SU-DHL-6 (cell line): Measurements from ENCODE around the gene SPEG.

Experiments used
- H2AFZ ChIP-seq: fragments of 200-600 bp; sonication (generic); 2 replicates; pipeline ENCODE4 v1.6.1; 2014; ENCODE audit warnings: low read depth, mild to moderate bottlenecking, moderate library complexity, mixed read lengths, antibody characterized with exemption, low read length; ENCODE audit not compliant: severe bottlenecking
- H3F3A ChIP-seq: fragments of 200-600 bp; shearing (Covaris generic); 2 replicates; pipeline ENCODE4 v1.6.0; 2016; ENCODE audit warnings: antibody characterized with exemption, mild to moderate bottlenecking; ENCODE audit not compliant: insufficient read depth
- H3K27ac ChIP-seq: fragments of 200-600 bp; sonication (generic); 2 replicates; pipeline ENCODE4 v1.5.1; 2016; ENCODE audit warnings: low read depth, mild to moderate bottlenecking, low read length, moderate library complexity, mixed read lengths
- H3K27me3 ChIP-seq: fragments of 200-600 bp; sonication (generic), shearing (Covaris generic); 2 replicates; pipeline ENCODE4 v1.6.0; 2014; ENCODE audit warnings: mild to moderate bottlenecking, low read length
- H3K36me3 ChIP-seq: fragments of 200-600 bp; sonication (generic); 2 replicates; pipeline ENCODE4 v1.6.1; 2014; ENCODE audit warnings: mild to moderate bottlenecking, low read length, mixed read lengths
- H3K4me2 ChIP-seq: fragments of 300-600, 200-600 bp; shearing (Covaris generic), sonication (generic); 2 replicates; pipeline ENCODE4 v1.6.0; 2014; ENCODE audit warnings: low read length, low read depth, mild to moderate bottlenecking; ENCODE audit not compliant: poor library complexity, severe bottlenecking
- H3K4me3 ChIP-seq: fragments of 200-600 bp; sonication (generic); 2 replicates; pipeline ENCODE4 v1.5.1; 2014; ENCODE audit warnings: antibody characterized with exemption, low read length, mild to moderate bottlenecking, mixed read lengths; ENCODE audit not compliant: insufficient read depth, poor library complexity, severe bottlenecking
- H3K79me2 ChIP-seq: fragments of 200-600 bp; sonication (generic); 2 replicates; pipeline ENCODE4 v1.6.1; 2014; ENCODE audit warnings: mild to moderate bottlenecking, low read length, moderate library complexity; ENCODE audit not compliant: insufficient read depth
- H3K9ac ChIP-seq: fragments of 200-600 bp; sonication (generic); 2 replicates; pipeline ENCODE4 v1.7.0; 2014; ENCODE audit warnings: mild to moderate bottlenecking, low read length
- H3K9me2 ChIP-seq: fragments of 200-600 bp; sonication (generic); replicated peaks from 2 replicates; pipeline ENCODE4 v1.6.1; 2014; ENCODE audit warnings: low read length; ENCODE audit not compliant: insufficient read depth
- H3K9me3 ChIP-seq: fragments of 200-600 bp; sonication (generic); 2 replicates; pipeline ENCODE4 v1.6.1; 2014; ENCODE audit warnings: low read length, mixed read lengths; ENCODE audit not compliant: insufficient read depth
- H4K20me1 ChIP-seq: fragments of 200-600 bp; sonication (generic); 2 replicates; pipeline ENCODE4 v1.6.1; 2014; ENCODE audit warnings: low read depth, mild to moderate bottlenecking, antibody characterized with exemption, low read length, moderate library complexity, mixed read lengths
- CTCF ChIP-seq: fragments of 200-600 bp; sonication (generic); IDR thresholded peaks from one replicate; pipeline ENCODE4 v1.5.1; 2017; ENCODE audit warnings: antibody characterized with exemption, mild to moderate bottlenecking, low read length, moderate library complexity; ENCODE audit not compliant: insufficient read depth, poor library complexity, severe bottlenecking
- EZH2phosphoT487 ChIP-seq: fragments of 200-600 bp; sonication (generic), shearing (Covaris generic); conservative IDR thresholded peaks from 2 replicates; pipeline ENCODE4 v1.6.1; 2018; ENCODE audit warnings: mild to moderate bottlenecking, antibody characterized with exemption, low read length, moderate library complexity, mixed read lengths

The SPEG gene

GRCh38 chr2:219527472-219527871, 92.8 kb downstream of the SPEG start:
- Histone ChIP-seq H3K9ac (no peak overlapping the region), H3K4me2 (no peak overlapping the region)
- no peak for TF ChIP-seq CTCF
- TF ChIP-seq EZH2phosphoT487 = no peak

GRCh38 chr2:219530048-219530963, 95.7 kb downstream of the SPEG start:
- H3F3A ChIP-seq = no peaks in the 10 kb centered on the region
- H2AFZ ChIP-seq = no peak overlapping the region
- no peaks in the 10 kb centered on the region for H4K20me1 ChIP-seq
- H3K9me3 ChIP-seq = no peaks in the 10 kb centered on the region
- H3K9me2 ChIP-seq = no peaks in the 10 kb centered on the region
- TF ChIP-seq EZH2phosphoT487 (no peak), CTCF (peak; percentile 77)
- no peak overlapping the region for H3K4me3 ChIP-seq
- H3K79me2 ChIP-seq = no peaks in the 10 kb centered on the region
- no peak overlapping the region for H3K4me2 ChIP-seq
- no peaks in the 10 kb centered on the region for H3K36me3 ChIP-seq
- H3K9ac ChIP-seq = no peak overlapping the region
- H3K27me3 ChIP-seq = no peaks in the 10 kb centered on the region
- H3K27ac ChIP-seq = no peak overlapping the region

More at GRCh38 chr2:219527472-219527871, 92.8 kb downstream of the SPEG start:
- Histone ChIP-seq H3K27ac (no peak overlapping the region), H3F3A (no peaks in the 10 kb centered on the region), H3K9me2 (no peaks in the 10 kb centered on the region), H3K9me3 (no peaks in the 10 kb centered on the region), H3K27me3 (no peaks in the 10 kb centered on the region), H2AFZ (no peak overlapping the region), H3K79me2 (no peaks in the 10 kb centered on the region), H3K36me3 (no peaks in the 10 kb centered on the region), H3K4me3 (no peak overlapping the region), H4K20me1 (no peaks in the 10 kb centered on the region)

GRCh38 chr2:219531639-219532377, 97.2 kb downstream of the SPEG start:
- no peaks in the 10 kb centered on the region for H3F3A ChIP-seq
- no peak overlapping the region for H3K4me2 ChIP-seq
- H3K4me3 ChIP-seq = no peak overlapping the region
- no peaks in the 10 kb centered on the region for H3K9me3 ChIP-seq
- H3K36me3 ChIP-seq = no peaks in the 10 kb centered on the region
- no peak overlapping the region for H2AFZ ChIP-seq
- no peaks in the 10 kb centered on the region for H3K9me2 ChIP-seq
- H3K9ac ChIP-seq = no peak overlapping the region
- H4K20me1 ChIP-seq = no peaks in the 10 kb centered on the region
- no peak overlapping the region for H3K27ac ChIP-seq
- no peaks in the 10 kb centered on the region for H3K79me2 ChIP-seq
- TF ChIP-seq EZH2phosphoT487 = no peak
- no peak for TF ChIP-seq CTCF
- H3K27me3 ChIP-seq = no peaks in the 10 kb centered on the region
